ENCODE measurements around the gene ZER1.

The ZER1 gene

GRCh38 chr9:128684065-128684324 lies 87.7 kb downstream of the ZER1 start:
- DNase-seq = peak in 1 of 42 donors; percentile 8
- intact Hi-C loops (cut with DNase I) = no loop called here

GRCh38 chr9:128683340-128684064 lies 88.2 kb downstream of the ZER1 start:
- intact Hi-C loops (cut with DNase I) = no loop called here
- peak in 12 of 42 donors; percentile 16 to 52 (median 27) for DNase-seq

Measured in head of caudate nucleus (tissue), 42 donors.